GM21723 (cell line): ENCODE measurements around the gene ATP5F1D.

Experiments used
- ATAC-seq: cut with Tn5 transposase; IDR thresholded peaks from one replicate; pipeline ENCODE4 v1.9.1; 2021; ENCODE audit warnings: mild to moderate bottlenecking, moderate library complexity; ENCODE audit not compliant: unreplicated experiment

Gene ATP5F1D

GRCh38 chr19:1256646-1257474, 15.3 kb downstream of the ATP5F1D start:
- no peak for ATAC-seq

DNA sequence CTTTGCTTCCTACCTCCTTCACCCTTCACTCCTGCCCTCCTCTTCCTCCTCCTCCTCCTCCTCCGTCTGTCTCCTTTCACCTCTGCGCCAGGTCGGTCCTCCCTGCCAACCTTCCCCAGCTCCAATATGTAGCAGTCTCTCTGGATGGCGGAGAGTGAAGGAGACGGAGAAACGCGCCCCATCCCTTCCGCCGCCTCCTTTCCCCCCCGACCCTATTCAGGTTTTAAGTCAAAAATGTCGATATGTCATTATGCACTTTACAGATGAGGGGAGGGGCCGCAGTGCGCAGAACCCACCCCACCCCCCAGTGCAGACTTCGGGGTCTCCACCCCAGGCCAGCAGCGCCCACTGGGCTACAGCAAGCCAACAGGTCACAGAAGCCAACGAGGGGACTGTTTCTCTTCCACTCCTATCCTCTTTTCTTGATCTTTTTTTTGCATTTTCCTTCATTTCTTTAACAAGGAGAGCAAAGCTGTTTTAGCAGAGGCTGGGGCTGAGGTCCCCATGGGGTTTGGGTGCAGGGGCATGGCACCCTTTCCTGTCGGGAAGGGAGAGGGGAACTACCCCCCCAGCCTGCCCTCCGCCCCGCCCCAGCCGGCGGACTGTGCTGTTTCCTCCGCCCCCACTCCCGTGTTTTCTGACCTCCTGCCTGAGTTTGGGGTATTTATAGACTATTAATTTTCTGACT, 16.1 kb downstream of the ATP5F1D start:
- ATAC-seq: no peak

DNA sequence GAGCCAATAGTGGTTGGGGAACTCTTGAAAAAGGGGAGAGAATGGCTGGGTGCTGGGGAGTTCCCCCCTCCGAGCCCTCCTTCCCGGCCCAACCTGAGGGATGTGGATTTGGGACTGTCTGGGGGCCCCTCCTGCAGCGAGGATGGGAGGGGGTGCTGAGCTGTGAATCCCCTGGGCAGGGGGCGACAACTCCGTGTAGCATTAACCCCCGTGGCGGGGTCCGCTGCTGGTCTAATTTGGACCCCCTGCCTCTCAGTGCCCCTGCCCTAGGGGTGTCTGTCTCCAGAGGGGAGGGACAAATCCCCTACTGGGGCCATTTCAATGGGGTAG, 16.6 kb downstream of the ATP5F1D start:
- no peak for ATAC-seq

DNA sequence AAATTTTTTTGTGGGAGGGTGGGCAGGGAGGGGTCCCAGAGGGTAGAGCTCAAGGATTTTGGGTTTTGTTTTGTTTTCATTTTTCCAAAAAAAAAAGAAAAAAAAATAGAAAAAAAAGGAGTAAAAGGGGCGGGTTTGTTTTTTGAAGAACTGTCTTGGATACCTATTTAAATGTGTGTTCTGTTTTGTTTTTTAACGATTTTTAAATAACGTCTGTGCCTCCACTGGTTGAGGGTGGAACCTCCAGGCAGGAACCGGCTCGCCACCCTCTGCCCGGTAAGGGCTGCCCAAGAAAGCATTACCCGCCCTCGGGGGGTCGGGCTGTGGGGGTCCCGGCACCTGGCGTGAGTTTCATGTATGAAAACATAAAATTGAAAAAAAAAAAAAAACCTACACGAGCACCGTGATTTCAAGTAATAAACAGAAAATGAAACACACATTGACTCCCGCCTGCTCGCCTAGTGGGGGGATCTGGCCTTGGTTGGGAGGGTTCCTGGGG, 17.2 kb downstream of the ATP5F1D start:
- ATAC-seq: no peak

- ATAC-seq: peak; percentile 25
These were observed 17.8 kb downstream of the ATP5F1D start for GRCh38 chr19:1259206-1259875.

DNA sequence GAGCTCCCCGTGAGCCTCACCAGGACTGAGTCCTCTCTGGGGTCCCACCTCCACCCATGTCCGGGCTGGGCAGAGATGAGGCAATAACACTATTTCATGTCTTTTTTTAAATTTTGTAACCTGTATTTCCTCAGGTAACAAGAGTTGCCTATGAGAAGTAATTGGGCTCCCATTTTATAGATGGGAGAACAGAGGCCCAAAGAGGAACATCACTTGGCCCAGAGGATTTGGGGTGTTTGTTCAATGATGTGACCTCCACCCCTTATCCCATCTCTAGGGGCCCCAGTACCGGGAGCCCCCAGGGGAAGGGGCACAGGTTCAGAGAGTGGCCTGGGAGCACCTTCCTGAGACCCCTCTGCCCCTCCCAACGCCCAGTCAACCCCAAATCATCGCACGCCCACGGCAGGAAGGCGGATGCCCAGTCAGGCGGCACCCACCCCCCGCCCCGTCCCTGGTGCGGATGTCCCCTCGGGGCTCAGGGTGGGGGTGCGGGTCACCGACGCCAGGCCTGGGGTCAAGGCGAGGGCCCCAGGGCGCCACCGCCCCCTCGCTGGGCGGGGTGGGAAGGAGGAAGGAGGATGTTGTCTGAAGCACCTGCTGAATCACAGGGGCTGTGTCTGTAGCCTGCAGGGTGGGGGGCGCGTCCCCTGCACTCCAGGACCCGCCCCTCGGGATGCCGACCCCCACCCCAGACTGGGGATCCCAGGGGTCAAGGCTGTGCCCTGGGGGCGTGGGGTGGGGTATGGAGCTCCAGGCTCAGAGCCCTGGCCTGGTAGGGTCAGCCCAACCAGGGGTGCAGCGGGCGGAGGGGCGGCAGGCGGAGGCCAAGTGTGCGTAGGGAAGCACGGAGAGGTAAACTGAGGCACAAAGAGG, 18.6 kb downstream of the ATP5F1D start:
- ATAC-seq: peak; percentile 13

DNA sequence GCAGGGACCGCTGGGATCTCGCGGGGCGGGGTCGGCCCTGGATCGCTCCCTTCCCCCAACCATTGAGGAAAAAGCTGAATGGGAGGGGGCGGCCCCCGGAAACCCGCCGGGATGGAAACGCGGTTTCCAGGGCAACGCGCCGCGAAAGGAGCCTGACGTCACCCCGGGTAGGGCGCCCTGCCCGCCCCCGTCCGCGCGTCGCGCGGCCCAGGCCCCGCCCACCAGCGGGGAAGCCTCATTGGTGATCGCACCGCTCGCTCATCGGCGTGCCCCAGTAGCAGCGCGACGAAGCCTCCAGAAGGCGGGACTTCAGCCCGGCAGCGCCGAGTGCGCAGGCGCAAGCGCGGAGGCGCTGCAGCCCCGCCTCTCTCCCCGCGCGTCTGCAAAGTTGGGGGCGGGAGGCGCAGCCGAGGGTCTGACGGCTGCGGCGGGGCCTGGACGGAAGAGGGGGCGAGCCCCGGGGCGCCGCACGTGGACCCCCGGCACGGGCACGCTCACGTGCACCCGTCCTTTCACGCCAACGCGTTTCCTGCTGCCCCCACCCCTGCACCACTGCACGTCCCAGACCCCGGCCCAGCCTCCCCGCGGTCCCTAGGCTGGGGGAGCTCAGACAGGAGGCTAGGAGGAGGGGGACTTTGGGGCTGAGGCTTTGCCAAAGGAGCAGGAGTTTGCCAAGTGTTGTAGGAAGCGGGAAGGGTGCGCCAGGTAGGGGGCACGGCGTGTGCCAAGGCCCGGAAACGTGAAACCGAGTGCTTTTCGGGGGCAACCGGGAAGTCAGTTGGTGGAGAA, 19.4 kb downstream of the ATP5F1D start:
- peak; percentile 49 for ATAC-seq

DNA sequence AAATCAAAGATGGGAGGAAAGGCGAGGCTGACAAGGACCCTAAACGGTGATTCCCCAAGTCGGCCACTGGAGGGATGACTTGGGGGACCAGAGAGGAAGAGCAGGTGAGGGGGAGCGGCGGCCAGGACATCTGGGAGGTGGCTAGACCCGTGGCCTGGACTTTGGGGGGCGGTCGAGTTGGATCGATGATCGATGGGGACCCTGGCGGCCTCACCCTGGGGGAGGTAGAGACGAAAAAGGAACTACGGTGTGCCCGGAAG, 19.9 kb downstream of the ATP5F1D start:
- ATAC-seq: no peak

- ATAC-seq: no peak
These were observed 20.5 kb downstream of the ATP5F1D start for GRCh38 chr19:1261798-1262622.

DNA sequence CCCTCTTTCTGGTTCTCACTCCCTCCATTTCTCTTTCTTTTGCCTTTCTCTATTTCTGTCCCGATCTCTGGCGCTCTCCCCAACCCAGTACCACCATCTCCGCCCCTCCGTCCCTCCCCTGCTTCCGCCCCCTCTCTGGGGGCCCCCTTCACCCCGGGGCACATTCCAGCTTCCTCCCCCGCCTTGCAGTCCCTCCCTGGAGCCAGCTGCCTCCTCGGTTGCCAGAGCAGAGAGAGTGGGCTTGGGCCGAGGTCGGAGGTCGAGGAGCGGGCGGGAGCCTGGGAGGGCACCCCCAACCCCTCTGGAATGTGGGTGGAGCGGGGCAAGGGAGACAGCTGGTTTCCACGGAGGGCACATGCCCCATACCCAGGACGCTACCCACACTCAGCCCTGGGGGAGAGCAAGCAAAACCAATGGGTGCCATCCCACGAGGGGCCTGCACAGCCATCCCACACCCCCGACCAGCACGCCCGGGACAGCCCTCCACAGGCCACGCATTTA, 21.1 kb downstream of the ATP5F1D start:
- ATAC-seq: no peak

- ATAC-seq: no peak
These were observed 21.6 kb downstream of the ATP5F1D start for GRCh38 chr19:1263188-1263587.

- ATAC-seq: no peak
These were observed 23.5 kb downstream of the ATP5F1D start for GRCh38 chr19:1264801-1265614.

GRCh38 chr19:1265615-1266128, 24.1 kb downstream of the ATP5F1D start:
- no peak for ATAC-seq

GRCh38 chr19:1266129-1266915, 24.8 kb downstream of the ATP5F1D start:
- ATAC-seq: peak; percentile 41

- peak; percentile 18 for ATAC-seq
These were observed 25.4 kb downstream of the ATP5F1D start for GRCh38 chr19:1266916-1267476.

- no peak for ATAC-seq
These were observed 26.1 kb downstream of the ATP5F1D start for GRCh38 chr19:1267477-1268225.
